IPS DF 4.7 (cell line): Measurements from ENCODE around the gene DHRSX.
"Not testable (repeated sequence)": the region's sequence is repeated elsewhere in the genome, so short reads cannot be mapped to it uniquely, and the experiment has no call there.

Experiments
- DNase-seq: peaks from one replicate; pipeline ENCODE4 v3.0.0-alpha.2; 2013; ENCODE audit warnings: low spot score; ENCODE audit errors: extremely low read depth

Gene DHRSX, protein sequence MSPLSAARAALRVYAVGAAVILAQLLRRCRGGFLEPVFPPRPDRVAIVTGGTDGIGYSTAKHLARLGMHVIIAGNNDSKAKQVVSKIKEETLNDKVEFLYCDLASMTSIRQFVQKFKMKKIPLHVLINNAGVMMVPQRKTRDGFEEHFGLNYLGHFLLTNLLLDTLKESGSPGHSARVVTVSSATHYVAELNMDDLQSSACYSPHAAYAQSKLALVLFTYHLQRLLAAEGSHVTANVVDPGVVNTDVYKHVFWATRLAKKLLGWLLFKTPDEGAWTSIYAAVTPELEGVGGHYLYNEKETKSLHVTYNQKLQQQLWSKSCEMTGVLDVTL

DNA sequence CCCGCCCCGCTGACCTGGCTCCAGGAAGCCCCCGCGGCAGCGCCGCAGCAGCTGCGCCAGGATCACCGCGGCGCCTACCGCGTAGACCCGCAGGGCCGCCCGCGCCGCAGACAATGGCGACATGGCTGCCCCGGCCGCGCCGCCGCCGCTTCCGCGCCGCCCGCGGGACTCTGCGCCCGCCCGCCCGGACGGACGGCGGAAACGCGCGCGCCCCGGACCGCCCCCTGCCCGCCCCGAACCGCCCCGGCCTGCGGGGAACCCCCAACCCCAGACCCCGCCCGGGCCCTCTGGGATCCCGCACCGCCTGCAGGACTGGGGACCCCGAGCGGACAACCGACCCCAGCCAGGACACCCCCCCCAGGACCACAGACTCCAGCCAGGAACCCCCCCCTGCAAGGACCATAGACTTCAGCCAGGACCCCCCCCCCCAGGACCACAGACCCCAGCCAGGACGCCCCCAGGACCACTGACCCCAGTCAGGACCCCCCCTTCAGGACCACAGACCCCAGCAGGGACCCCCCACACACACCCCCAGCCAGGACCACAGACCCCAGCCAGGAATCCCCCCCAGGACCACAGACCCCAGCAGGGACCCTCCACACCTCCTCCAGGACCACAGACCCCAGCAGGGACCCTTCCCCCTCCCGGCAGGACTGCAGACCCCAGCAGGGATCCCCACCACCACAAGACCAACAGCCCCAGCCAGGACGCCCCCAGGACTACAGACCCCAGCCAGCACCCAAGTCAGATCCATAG, at the start of gene DHRSX, which contains the start of gene ZBED1:
Gene DHRSX (minus strand): TSS at position 174 of the 756 bp plus-strand sequence. CDS start 51 bp downstream, at position 123.
Gene ZBED1 (minus strand): TSS at position 174 of the 756 bp plus-strand sequence. CDS start 10,257 bp downstream, outside the sequence.
- DNase-seq, result no peak

GRCh38 chrX:2549876-2550275, 49.1 kb upstream of the DHRSX start:
- DNase-seq, result no peak

- DNase-seq, result no peak
Measured at GRCh38 chrX:2548711-2549423, 48.1 kb upstream of the DHRSX start.

GRCh38 chrX:2547736-2548135, 47.0 kb upstream of the DHRSX start:
- no peak for DNase-seq

DNA sequence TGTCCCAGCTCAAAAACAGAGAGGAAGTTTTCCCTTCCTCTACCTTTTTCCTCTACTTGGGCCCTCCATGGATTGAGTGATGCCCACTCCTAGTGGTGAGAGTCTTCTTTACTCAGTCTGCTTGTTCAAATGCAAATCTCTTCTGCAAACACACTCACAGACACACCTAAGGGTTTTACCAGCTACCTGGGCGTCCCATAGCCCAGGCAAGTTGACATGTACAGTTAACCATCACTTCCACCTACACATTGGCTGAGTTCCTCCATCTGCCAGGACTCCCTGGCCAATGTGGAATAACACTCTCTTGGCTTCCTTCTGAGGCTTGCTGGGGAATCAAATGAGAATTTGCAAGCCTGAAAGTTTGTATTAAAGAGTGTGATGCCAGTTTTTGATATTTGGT, 45.7 kb upstream of the DHRSX start:
- DNase-seq, result no peak

DNA sequence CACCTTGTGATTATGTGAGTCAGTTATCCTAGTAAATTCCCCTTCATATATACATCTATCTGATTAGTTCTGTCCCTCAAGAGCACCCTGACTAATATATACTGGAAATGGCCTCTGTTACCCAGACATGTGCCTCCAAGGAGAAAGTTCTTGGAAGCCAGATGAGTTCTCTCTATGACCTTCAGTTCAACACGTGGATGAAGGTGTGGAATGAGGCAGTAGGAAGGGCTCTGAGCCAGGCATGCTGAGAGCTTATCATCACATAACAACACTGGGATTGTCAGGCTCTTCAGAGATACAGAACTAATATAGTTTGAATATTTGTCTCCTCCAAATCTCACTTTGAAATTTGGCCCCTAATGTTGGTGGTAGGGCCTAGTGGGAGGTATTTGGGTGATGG, 44.4 kb upstream of the DHRSX start:
- no peak for DNase-seq

- no peak for DNase-seq
Measured at GRCh38 chrX:2542826-2543521, 42.2 kb upstream of the DHRSX start.

DNA sequence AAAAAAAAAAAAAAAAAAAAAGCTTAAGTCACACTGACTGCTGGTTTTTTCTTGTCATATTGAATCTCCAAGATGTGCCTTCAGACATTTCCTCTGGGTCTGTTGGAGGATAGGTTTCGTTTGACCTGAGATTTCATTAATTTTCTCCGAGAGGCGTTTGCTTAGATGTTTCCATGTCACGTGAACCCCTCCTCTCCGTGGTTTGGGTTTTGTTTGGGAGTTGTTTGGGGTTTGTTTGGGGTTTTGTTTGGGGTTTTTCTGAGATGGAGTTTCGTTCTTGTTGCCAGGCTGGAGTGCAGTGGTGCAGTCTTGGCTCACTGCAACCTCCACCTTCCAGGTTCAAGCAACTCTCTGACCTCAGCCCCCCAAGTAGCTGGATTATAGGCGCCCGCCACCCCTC, 40.8 kb upstream of the DHRSX start:
- DNase-seq, result no peak

GRCh38 chrX:2540426-2540947, 39.7 kb upstream of the DHRSX start:
- no peak for DNase-seq

GRCh38 chrX:2539586-2539985, 38.8 kb upstream of the DHRSX start:
- no peak for DNase-seq

DNA sequence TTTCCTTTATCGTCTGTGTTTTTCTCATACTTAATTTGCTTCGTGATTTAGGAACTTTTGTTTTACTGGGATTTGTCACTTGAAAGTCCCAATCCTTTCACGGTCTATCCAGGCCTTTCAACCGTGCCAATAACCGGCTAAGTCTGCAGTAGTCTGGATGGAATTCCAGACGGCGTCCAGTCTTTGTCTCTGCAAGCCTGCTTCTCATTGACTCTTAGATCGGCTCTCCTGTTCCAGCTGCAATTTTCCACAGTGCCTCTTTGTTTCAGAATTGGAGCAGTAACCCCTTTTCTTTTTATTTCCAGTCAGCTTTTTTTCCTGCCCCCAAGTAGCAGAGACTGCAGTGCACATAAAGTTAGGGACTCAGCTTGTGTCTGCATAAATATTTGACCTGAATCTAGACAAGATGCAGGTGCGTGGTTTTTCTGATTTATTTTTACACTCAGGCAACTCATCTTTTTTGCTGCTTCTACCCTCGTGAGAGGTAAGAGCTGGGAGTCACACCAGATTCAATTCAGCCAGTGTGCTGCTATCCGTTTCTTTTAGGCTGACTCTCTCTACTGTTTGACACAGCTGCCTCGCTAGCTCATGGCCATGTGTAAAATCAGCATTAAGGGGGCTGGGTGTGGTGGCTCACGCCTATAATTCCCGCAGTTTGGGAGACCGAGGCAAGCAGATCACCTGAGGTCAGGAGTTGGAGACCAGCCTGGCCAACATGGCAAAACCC, 37.4 kb upstream of the DHRSX start:
- no peak for DNase-seq

- DNase-seq, result no peak
Measured at GRCh38 chrX:2536974-2537373, 36.2 kb upstream of the DHRSX start.

GRCh38 chrX:2536141-2536540, 35.4 kb upstream of the DHRSX start:
- no peak for DNase-seq

GRCh38 chrX:2534261-2535021, 33.7 kb upstream of the DHRSX start:
- not testable (repeated sequence) for DNase-seq

GRCh38 chrX:2533424-2533823, 32.6 kb upstream of the DHRSX start:
- no peak for DNase-seq

GRCh38 chrX:2526390-2526789, 25.6 kb upstream of the DHRSX start:
- DNase-seq, result no peak

GRCh38 chrX:2523911-2524310, 23.1 kb upstream of the DHRSX start:
- DNase-seq, result peak; percentile 44

DNA sequence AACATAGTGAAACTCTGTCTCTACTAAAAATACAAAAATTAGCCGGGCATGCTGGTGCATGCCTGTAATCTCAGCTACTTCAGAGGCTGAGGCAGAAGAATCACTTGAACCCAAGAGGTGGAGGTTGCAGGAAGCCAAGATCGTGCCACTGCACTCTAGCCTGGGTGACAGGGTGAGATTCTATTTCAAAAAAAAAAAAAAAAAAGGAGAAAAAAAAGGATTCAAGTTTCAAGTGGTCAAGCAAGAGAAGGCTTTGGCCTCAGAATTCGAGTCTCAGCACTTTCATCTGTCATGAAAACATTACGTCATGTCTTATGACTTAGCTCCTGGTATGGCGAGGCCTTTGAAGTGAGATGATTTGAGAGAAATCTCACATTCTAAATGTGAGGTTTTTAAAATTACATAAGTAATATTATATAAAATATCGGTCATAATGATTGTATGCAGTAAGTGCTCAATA, 21.2 kb upstream of the DHRSX start:
- no peak for DNase-seq

DNA sequence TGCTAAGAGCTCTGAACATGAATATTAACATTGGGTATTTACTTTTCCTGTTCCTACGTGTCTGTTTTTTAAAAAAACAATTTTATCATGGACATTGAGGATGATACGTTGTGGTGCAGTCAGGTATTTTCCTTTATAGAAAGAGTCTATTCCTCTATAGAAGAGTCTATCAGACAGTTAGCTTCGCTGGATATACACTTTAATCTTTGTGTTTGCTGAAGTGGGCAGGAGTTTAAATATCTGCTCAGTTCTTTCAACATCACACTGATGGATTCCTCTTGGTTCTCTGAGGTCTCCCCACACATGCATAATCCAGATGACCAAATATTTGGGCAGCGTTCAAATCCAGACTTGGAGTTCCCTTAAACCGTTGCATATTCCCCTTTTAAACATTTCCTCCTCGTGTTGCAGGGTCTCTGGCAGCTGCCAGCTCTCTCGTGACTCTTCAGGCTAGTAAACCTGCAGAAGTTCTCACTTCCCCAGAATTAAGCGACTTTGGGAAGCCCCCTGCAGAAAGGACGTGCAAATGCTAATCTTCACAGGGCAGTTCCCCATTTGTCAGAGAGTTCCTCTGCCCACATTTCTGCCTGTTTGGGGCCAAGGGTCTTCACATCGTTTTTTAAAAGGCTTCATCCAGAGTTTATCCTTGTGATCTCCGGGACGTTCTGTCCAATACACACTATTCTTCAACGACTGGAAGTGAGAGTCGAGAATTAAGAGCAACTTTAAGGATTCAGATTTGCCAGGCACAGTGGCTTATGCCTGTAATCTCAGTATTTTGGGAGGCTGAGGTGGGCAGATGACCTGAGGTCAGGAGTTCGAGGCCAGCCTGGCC, 20.5 kb upstream of the DHRSX start:
- no peak for DNase-seq
